GM10847 (cell line): ENCODE data around the gene SCFD2.

Source experiments
- POLR2A ChIP-seq: IDR thresholded peaks from 2 replicates; pipeline ENCODE4 v1.6.1; 2011; ENCODE audit not compliant: insufficient read length; ENCODE audit errors: extremely low read depth

Gene SCFD2

DNA sequence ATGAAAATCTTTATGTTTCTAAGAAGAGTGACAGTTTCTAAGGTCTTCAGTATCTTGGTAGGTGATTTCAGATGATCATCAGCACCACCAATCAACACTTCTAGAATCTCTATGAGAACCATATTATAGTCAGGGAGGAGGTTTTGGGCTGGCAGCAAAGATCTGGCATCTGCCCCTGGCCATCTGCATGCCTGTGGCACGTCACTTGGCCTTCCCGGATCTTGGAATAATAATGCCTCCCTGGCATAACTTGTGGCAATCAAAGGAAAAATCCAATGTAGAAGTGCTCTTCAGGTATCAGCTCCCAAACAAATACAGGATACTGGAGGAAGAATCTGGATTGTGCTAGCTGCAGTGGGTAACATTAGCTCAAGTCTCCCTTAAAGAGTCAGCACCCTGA, 446.4 kb downstream of the SCFD2 start:
- TF ChIP-seq POLR2A, result no peak

- TF ChIP-seq POLR2A, result no peak
These were observed 448.0 kb downstream of the SCFD2 start for GRCh38 chr4:52917817-52918216.

- no peak for TF ChIP-seq POLR2A
These were observed 450.0 kb downstream of the SCFD2 start for GRCh38 chr4:52915730-52916300.

- no peak for TF ChIP-seq POLR2A
These were observed 450.7 kb downstream of the SCFD2 start for GRCh38 chr4:52915191-52915590.

GRCh38 chr4:52914051-52914605, 451.7 kb downstream of the SCFD2 start:
- TF ChIP-seq POLR2A, result no peak

DNA sequence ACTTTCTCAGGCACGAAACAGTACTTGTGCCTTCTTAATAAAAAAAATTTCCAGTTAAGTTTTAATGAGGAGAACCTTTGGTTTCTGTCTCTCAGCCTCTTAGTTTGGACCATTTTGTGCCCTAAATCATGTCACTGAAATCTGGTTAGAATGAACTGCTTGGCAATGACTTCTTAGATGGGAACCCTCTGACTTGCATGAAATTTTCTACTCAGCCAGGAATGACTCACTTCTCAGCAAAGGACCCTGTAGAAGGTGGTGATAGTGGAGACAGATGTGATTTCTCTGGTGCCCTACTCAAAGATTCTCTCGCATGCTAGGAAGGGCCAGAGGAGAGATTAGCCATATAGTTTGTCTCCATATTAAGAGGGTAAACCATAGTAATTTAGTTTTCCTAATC, 453.3 kb downstream of the SCFD2 start:
- no peak for TF ChIP-seq POLR2A

- TF ChIP-seq POLR2A, result no peak
These were observed 454.1 kb downstream of the SCFD2 start for GRCh38 chr4:52911684-52912294.

DNA sequence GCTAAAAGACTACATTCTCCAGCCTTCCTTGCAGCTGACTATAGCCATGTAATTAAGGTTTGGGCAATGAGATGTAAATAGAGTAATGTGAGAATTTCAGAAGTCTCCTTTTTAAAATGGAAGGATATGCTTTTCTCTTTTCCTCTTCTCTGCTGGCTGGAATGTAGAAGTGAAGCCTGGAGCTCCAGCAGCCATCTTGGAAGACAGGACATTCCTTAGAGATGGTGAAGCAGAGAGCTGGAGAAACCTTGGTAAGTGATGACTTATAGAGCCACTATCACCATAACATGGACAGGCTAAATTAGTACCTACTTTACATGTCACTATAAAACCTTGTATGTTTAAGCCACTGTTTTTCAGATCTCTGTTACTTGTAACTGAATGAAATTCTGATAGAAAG, 455.7 kb downstream of the SCFD2 start:
- TF ChIP-seq POLR2A, result no peak

DNA sequence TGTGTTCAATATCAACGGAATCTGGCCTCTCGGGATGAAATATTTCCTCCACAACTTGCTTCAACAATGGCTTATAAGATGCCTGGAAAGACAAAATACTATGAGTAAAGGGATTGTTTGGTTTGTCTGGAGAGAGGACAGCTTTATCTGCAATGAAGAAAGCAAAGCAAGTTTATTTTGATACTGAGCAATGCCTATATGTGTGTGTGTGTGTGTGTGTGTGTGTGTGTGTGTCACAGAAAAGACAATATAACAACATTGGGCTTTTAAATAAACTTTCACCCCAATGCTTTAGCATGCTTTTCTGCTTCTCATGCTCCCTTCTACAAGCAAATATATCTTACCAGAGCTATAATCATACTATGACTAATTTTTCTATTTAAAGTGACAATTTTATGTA, 458.4 kb downstream of the SCFD2 start:
- TF ChIP-seq POLR2A, result no peak

DNA sequence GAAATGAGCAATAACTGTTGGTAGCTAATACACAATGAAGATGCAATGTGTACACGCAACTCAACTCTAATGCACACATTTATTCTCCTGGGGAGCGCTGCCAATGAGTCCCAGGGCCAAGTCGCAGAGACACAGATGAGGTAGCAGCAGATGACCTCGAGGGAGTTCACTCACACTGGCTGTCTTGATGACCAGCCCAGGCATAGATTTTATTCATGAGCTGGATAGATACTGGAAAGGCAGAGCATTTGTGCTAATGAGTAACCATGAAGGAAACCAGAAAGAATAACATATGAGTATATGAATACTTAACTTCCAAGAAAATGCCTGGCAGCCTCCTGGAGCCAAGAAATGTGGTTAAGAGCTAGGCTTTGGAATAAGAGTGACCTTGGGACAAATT, 461.4 kb downstream of the SCFD2 start:
- TF ChIP-seq POLR2A, result no peak

DNA sequence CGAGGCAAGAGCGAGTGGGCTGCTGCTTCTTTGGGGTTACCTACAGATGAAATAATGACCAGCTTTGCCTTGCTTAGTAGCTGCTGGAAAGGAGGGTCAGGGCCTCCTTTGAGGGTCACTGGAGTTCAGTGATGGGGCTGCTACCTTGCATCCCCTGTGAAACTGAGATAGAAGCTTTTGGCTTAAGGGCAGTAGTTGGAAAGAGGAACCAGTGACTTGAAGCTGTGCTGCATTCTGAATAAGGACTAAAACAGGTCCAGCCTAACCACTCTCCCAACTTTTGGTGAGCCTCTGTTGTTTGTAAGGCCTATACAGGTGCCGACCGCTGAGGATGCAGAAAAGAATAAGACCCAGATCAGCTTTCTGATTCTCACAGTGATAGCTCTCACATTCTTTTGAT, 462.6 kb downstream of the SCFD2 start:
- no peak for TF ChIP-seq POLR2A

DNA sequence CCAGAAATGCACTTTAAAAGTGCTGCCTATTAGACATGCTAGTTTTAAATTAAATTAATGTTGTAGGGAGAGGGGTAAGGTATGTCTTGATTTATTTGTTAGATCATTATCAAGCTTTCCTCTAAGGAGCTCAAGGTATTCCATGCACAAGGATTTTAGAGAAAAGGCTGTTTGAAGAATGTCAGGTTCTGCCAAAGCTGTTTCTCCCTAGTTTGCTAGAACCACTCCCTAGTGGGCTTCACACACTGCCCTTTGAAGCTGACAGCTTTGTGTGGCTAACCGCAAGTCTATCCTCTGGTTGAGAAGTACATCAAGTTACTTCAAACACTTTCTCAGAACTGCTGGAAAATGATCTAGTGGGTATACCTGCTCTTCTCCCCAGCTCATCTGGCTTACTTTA, 471.4 kb downstream of the SCFD2 start:
- no peak for TF ChIP-seq POLR2A

- no peak for TF ChIP-seq POLR2A
These were observed 473.0 kb downstream of the SCFD2 start for GRCh38 chr4:52892880-52893279.

DNA sequence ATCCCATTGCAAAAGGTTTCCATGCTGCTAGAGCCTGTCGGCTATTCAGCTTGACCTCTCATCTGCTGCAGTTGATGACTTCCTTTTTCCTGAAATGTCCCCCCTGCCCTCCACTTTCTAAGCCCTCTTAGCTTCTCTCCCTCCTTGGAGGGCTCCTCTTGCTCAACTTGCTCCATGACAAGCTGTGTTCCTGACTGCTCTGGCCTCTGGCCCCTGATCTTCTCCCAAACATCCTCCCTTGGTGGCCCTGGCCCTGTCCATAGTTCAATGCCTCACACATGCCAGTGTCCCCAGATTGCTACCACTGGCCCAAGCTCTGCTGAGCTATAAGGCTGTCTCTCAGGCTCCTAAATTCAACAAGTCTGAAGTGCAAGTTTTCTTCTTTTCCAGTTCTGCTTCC, 474.1 kb downstream of the SCFD2 start:
- no peak for TF ChIP-seq POLR2A

DNA sequence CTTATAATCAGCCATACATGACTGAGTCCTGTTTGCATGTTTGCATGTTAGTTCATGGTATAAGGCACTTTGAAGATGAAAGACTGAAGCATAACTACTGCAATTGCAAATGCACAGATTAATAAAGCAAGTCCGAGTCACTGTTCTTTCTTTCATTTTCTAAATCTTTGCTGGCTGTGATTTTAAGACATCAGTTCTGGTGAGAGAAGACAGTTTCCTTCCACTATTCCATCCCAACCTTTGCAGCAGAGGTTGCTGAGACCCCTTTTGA, 475.4 kb downstream of the SCFD2 start:
- no peak for TF ChIP-seq POLR2A

DNA sequence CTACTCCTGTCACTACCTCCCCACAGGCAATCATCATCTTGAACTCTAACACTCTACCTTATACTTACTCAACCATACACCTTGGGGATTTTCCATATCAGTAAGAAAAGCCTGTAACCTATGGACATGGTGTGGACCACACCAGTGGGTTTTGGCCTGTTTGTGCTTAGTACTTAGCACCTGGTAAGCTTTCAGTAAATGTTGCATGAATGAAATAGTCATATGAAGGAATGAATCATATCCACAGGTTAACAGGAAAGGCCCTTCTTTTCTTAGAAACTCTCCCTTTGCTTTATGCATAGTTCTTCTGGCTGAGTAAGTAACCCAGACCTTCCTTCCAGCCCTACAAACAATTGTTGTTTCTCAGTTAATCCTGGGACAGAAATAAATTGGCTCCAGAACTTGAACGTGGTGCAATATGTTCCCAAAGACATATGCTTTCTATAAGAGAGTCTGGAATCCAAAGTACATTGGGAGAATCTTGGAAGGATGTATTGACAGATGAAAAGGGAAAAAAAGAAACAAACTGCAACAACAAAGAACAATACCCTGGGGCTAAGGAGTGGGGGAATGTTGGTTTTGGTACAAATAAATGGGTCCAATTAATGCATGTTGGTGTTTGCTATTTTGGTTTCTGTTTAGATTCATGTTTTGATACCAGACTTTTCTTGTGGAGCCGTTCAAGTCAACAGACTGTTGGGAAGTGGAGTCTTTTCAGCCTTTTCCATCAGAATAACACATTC, 475.9 kb downstream of the SCFD2 start:
- no peak for TF ChIP-seq POLR2A
